HG03066 (cell line): Measurements from ENCODE around the gene EHMT1.
"Not testable (repeated sequence)": the region's sequence is repeated elsewhere in the genome, so short reads cannot be mapped to it uniquely, and the experiment has no call there.

Experiments used
- ATAC-seq: cut with Tn5 transposase; IDR thresholded peaks from one replicate; pipeline ENCODE4 v1.9.1; 2021; ENCODE audit warnings: low read depth; ENCODE audit not compliant: unreplicated experiment

EHMT1 gene

GRCh38 chr9:137777761-137778160 lies 159.0 kb downstream of the EHMT1 start:
- ATAC-seq: no peak

- ATAC-seq: no peak
Measured at GRCh38 chr9:137778336-137778735, 159.5 kb downstream of the EHMT1 start.

- no peak for ATAC-seq
Measured at GRCh38 chr9:137778914-137779313, 160.1 kb downstream of the EHMT1 start.

- ATAC-seq: not testable (repeated sequence)
Measured at GRCh38 chr9:137780031-137780430, 161.2 kb downstream of the EHMT1 start.

- ATAC-seq: no peak
Measured at GRCh38 chr9:137781906-137782585, 163.2 kb downstream of the EHMT1 start.

GRCh38 chr9:137783521-137783920 lies 164.7 kb downstream of the EHMT1 start:
- ATAC-seq: no peak

- ATAC-seq: no peak
Measured at GRCh38 chr9:137784046-137784445, 165.2 kb downstream of the EHMT1 start.

GRCh38 chr9:137784641-137785513 lies 166.1 kb downstream of the EHMT1 start:
- ATAC-seq: no peak

GRCh38 chr9:137785704-137786161 lies 166.9 kb downstream of the EHMT1 start:
- no peak for ATAC-seq

GRCh38 chr9:137786511-137786920 lies 167.7 kb downstream of the EHMT1 start:
- no peak for ATAC-seq

GRCh38 chr9:137787381-137787780 lies 168.6 kb downstream of the EHMT1 start:
- ATAC-seq: no peak

- no peak for ATAC-seq
Measured at GRCh38 chr9:137787786-137788505, 169.1 kb downstream of the EHMT1 start.

GRCh38 chr9:137788561-137789294 lies 169.9 kb downstream of the EHMT1 start:
- no peak for ATAC-seq

- no peak for ATAC-seq
Measured at GRCh38 chr9:137789295-137789895, 170.6 kb downstream of the EHMT1 start.

- no peak for ATAC-seq
Measured at GRCh38 chr9:137791947-137792346, 173.1 kb downstream of the EHMT1 start.

GRCh38 chr9:137793196-137793841 lies 174.5 kb downstream of the EHMT1 start:
- no peak for ATAC-seq

GRCh38 chr9:137795156-137795666 lies 176.4 kb downstream of the EHMT1 start:
- no peak for ATAC-seq

GRCh38 chr9:137797206-137798120 lies 178.7 kb downstream of the EHMT1 start:
- ATAC-seq: no peak
